NCI-H2081 treated with DMSO at 0.1 percent for 48 hours (cell line): ENCODE data around the gene TEAD1.

ENCODE experiments used
- DNase-seq: peaks from one replicate; lab custom pipeline; 2025; lab: John Stamatoyannopoulos, UW

Gene TEAD1

GRCh38 chr11:12811861-12812260, 137.6 kb downstream of the TEAD1 start:
- no peak for DNase-seq

- DNase-seq = no peak
Measured at GRCh38 chr11:12812849-12813248, 138.6 kb downstream of the TEAD1 start.

DNA sequence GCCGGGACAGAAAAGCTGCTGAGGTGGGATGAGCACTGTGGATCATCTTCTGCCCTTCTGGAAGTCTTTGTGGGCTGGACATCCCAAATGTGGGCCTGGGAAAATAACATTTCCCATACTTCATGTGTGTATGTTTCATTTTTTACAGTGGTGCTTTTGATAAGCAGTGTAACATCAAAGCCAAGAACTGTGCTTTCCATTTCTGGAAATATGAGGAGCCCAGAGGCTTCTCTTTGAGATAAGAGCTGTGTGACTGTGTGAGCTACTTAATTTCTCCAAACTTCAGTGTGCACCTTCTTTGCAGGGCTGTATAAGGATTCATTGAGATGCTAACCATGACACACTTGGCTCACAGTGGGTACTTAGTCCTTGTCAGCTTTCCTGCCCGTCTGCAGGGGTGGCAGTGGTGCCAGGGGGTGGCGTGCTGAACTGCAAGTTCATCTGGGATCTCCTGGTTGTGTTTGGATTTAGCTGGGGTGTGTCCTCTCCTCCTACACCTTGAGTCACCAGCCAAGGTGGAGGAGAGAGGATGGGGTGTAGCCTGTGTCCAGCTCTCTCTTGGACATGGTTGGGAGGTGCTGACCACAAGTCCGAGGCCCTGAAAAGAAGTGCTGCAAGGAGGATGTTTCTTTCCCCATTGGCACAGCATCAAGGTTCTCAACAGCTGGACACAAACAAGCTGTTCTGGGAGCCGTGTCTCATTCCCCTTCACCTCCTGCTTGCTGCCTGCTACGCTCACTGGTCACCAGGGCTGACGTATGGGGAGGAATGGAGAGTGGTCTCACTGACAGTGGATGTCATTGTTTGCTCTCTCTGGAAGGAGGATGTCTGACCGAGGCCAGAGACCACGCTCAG, 139.4 kb downstream of the TEAD1 start:
- DNase-seq = no peak

DNA sequence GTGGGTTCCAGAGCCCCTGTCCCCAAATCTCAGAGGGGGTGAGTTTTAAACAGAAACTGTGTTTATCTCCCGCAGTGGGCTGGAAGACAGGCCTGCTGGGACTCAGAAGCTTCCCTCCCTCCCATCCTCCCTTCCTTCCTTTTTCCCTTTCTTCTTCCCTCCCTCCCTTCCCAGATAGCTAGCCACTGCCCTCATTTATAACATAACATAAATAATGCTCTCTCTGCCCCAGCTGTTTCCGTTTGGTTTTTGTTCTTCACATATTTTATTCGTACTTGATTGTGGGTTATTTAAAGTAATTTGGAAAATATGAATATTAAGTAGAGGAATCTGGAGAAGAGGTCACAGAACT, 140.9 kb downstream of the TEAD1 start:
- no peak for DNase-seq

- no peak for DNase-seq
Measured at GRCh38 chr11:12815931-12816494, 141.8 kb downstream of the TEAD1 start.

- DNase-seq = no peak
Measured at GRCh38 chr11:12817681-12818332, 143.6 kb downstream of the TEAD1 start.

GRCh38 chr11:12818333-12819015, 144.3 kb downstream of the TEAD1 start:
- no peak for DNase-seq

DNA sequence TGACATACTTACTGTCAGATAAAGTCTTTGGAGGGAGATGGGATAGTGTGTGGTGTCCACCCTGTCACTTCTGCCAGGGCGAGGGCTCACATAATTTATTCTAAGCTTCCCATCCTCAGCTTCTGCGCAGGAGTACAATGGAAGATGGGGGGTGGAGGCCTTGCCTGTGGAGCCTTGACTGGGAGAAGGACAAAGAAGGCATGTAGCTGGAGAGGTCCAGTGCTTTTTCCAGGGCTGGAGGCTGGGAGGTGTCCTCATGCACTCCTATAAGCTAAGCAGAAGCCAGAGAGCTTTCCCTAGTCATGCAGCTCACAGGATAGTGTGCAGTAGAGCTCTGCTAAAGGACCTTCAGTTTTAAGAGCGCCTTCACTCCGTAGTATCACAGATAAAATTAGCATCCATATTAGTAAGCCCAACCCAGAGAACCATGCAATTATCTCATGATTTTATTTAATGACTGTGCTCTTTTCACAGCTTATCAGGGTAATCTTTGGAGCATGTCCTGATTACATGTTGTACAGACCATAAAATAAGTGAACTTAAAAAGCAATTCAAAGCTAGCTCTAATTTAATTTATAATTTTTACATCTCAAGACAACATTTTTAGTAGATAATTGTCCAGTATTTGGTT, 148.3 kb downstream of the TEAD1 start:
- DNase-seq = no peak

DNA sequence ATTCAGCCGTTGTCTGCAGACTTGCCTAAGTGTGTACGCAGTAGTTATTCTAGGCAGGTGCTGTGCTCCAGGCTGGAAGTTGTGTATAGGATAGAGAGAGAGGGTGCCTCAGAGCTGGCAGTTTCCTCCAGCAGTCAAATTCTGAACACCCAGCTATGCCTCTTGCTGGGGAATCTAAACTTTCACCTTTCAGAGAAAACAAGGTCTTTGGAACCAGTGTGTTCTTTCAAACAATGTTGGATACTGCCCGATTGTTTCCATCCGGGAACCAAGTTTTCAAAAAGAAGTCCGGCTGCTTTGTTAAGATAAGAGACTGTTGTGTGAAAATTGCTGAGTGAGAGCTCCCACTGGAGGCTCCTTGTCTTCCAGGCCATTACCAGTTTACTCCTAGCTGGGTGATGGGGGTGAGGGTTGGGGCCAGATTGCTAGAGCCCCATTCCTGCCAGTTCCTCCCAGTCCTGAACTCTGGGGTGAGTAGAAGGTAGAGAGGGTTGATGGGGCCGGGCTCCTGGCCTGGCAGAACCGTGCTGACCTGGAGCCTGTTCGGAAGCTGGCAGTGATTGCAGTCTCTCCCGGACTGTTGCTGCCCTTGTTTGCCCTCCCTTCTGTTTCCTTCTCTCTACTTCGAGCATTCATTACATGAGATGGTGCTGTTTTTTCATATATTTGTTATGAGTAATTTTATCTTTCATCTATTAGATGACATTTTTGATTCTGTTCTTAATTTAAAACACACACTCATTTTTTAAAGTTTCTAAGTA, 150.2 kb downstream of the TEAD1 start:
- DNase-seq = no peak

DNA sequence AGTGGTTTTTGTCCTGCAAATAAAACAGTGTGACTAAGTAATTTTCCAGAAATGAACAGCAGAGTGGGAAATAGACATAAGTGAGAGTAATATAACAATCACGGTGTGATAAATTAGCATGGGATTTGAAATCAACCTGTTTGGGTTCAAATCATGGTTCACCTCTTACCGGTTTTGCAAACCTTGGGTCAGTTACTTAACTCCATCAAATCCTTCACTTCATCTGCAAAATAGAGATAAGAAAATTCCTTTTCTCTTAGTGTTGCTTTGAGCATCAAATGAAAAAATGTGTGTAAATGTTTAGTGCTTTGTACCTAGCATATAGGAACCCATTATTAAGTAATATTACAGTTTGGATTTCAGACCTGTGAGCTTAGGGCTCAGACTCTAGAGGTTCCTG, 152.2 kb downstream of the TEAD1 start:
- no peak for DNase-seq

DNA sequence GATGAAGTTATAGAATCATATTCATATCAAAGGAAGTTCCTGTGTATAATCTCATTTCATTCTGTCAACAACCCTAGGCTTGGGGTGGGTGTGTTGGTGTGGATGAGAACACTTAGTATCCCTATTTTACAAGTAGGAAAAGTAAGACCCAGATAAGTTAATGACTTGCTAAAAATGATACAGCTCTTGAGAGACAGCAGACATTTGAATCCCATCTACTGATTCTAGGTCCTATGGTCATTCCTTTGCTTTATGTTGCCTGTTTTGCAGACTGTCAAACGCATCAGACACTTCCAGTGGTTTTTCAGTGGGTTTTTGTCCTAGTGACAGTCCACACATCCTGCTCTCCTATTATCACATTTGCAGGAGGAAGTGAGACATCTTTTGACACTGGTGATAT, 153.1 kb downstream of the TEAD1 start:
- DNase-seq = no peak

GRCh38 chr11:12827929-12828812, 153.9 kb downstream of the TEAD1 start:
- DNase-seq = peak; percentile 82

DNA sequence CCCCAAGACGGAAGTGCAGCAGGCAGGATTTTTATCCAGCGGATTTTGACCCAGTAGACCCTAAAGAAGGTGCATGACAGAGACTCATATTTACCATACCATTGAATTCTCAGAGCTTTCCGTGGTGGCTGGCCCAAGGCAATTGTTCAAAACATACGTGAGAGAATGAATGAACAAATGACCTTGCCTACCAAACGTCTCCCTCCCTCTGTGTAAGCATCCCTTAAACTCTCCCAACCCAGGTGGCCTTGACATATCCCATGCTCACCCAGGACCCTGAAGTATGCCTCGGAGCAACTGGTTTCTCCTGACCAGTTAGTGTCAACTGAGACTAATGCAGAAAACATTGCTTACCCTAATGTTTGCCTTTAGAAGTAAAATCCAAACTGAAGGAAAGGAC, 154.9 kb downstream of the TEAD1 start:
- no peak for DNase-seq

DNA sequence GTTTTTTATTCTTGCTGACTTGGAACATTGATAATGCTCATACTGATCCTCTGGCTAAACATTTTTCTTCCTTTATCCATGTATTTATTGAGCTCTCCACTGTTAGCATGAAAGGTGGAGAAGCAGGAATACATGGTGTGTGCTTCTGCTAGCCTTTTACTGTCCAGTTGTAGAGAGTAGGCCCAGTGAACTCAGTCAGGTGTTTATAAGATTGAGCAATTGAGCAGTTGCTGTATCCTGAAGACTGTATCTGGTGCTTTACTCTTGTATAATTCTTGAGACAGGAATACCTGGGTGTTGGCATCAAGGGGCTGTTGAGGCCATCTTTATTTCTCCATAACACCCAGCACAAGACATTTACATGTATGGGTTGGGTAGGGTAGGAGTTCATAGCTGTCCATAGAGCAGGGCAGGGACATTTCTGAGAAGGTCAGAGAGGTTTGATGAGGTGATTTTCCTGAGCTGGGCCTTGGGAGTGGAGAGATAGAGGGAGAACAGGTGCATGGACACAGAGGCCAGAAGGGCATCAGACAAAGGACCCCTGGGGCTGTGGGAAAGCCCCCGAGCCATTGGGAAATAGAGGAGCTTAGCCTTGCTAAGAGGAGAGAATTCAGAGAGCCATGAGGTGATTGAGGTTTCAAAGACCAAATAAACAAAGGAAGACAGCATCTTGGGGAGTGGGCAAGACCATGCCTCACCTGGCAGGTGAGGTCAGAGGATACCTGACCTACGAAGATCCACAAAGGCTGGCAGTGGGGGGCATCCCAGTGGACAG, 155.5 kb downstream of the TEAD1 start:
- no peak for DNase-seq

GRCh38 chr11:12831471-12832202, 157.4 kb downstream of the TEAD1 start:
- DNase-seq = peak; percentile 89

- DNase-seq = no peak
Measured at GRCh38 chr11:12832480-12833224, 158.4 kb downstream of the TEAD1 start.

DNA sequence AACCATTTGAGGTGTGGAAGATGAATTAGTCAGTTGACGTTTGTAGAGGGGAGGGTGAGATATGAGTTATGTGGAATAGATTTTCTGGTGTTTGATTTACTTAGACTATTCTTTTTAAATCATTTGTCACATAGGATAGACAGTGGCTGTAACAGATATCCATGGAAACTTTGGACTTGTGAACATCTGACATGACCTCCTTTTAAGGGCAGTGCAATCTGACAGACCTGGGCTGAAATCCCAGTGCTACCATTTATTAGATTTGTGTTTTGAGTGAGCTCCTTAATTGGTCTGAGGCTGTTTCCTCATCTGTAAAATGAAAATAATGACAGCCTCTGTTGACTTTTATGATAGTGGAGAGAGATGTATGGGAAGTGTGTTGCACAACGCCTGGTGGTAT, 159.9 kb downstream of the TEAD1 start:
- no peak for DNase-seq

GRCh38 chr11:12834630-12835029, 160.4 kb downstream of the TEAD1 start:
- DNase-seq = no peak
